ENCODE measurements around the gene BMP10.

Gene BMP10

DNA sequence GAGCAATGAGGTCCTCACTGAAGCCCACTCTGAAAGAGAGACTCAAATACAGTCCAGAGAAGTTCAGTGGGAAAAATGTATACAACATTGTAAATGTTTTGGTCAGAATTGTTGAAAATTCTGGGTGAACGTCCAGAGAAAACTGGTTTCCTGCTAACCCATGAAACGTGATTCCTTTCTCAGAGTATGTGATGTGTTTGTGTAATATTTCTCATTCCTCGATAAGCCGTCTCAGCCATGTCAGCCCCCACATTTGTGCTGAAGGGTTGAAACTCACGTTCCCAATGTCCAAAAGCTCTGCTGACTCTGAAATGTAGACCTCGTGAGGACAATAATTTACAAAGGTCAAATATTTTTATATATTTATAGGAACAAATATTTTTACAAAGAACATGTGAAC is 51.6 kb downstream of the BMP10 start:
- no peak for DNase-seq (ENCODE audit: low spot score)

DNA sequence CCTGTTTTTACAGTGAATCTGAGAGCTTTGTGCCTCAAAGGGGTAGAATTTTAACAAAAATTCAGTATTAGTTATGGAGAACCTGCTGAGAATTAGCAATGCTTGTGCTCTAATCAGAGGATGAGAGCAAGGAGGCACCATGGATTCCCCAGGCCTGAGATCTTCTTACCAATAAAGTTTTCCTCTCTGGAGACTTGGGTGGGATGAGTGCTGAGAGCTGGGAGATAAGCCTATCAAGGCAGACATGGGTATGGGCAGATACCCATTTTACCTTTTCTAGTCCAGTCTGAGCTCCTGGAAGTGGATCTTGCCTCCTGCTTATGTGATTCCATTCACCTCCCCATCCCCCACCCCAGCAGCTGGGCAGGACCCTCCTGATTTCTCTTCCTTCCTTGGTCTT is 53.9 kb downstream of the BMP10 start:
- no peak for DNase-seq (ENCODE audit: low spot score)
